Trophoblast cell (in vitro differentiated cells and primary cell): ENCODE data around the gene DOCK10.
"Not testable (repeated sequence)": the region's sequence is repeated elsewhere in the genome, so short reads cannot be mapped to it uniquely, and the experiment has no call there.

Experiments used
- DNase-seq, 2 donors: peaks; one replicate each; pipeline ENCODE4 v3.0.0-alpha.2; 2016
- H2AFZ ChIP-seq: 2 replicates; pipeline ENCODE4 v1.6.1; 2013; ENCODE audit warnings: low read length, moderate library complexity, mild to moderate bottlenecking; ENCODE audit not compliant: insufficient read depth, poor library complexity
- H2AK5ac ChIP-seq: 2 replicates; pipeline ENCODE4 v1.6.1; 2013; ENCODE audit warnings: mild to moderate bottlenecking, low read length
- H2BK120ac ChIP-seq: 2 replicates; pipeline ENCODE4 v1.6.1; 2013; ENCODE audit warnings: low read length, mild to moderate bottlenecking, moderate library complexity; ENCODE audit not compliant: insufficient read depth, poor library complexity
- H2BK12ac ChIP-seq: 2 replicates; pipeline ENCODE4 v1.6.1; 2013; ENCODE audit warnings: mild to moderate bottlenecking, low read length, moderate library complexity
- H2BK5ac ChIP-seq: 2 replicates; pipeline ENCODE4 v1.6.1; 2013; ENCODE audit warnings: low read length, low read depth, moderate library complexity, mild to moderate bottlenecking; ENCODE audit not compliant: poor library complexity
- H3K14ac ChIP-seq: 2 replicates; pipeline ENCODE4 v1.6.1; 2013; ENCODE audit warnings: mild to moderate bottlenecking, low read length
- H3K18ac ChIP-seq: 2 replicates; pipeline ENCODE4 v1.6.1; 2013; ENCODE audit warnings: mild to moderate bottlenecking, low read length
- H3K23ac ChIP-seq: 2 replicates; pipeline ENCODE4 v1.6.1; 2013; ENCODE audit warnings: low read length
- H3K27ac ChIP-seq: 2 replicates; pipeline ENCODE4 v1.5.1; 2013; ENCODE audit warnings: low read depth, mild to moderate bottlenecking, inconsistent platforms, low read length, moderate library complexity
- H3K27me3 ChIP-seq: 2 replicates; pipeline ENCODE4 v1.6.1; 2013; ENCODE audit warnings: inconsistent platforms, mild to moderate bottlenecking, low read length, moderate library complexity; ENCODE audit not compliant: insufficient read depth
- H3K36me3 ChIP-seq, 2 experiments: 1 replicate in 1 of 2; 2 replicates in 1 of 2; pipeline ENCODE4 v1.6.1; 2013; ENCODE audit warnings: low read length in 2 of 2, mild to moderate bottlenecking in 2 of 2, moderate library complexity in 1 of 2; ENCODE audit not compliant: insufficient read depth in 2 of 2, control insufficient read depth in 1 of 2
- H3K4ac ChIP-seq: 2 replicates; pipeline ENCODE4 v1.6.1; 2013; ENCODE audit warnings: low read depth, mild to moderate bottlenecking, low read length, moderate library complexity
- H3K4me1 ChIP-seq, 2 experiments: 1 replicate in 1 of 2; 2 replicates in 1 of 2; pipeline ENCODE4 v1.6.1; 2013; ENCODE audit warnings: low read length in 2 of 2, mild to moderate bottlenecking in 2 of 2, moderate library complexity in 1 of 2; ENCODE audit not compliant: insufficient read depth in 2 of 2, control insufficient read depth in 1 of 2
- H3K4me2 ChIP-seq: 2 replicates; pipeline ENCODE4 v1.6.1; 2013; ENCODE audit warnings: inconsistent platforms, mild to moderate bottlenecking, low read length, moderate library complexity
- H3K4me3 ChIP-seq: 2 replicates; pipeline ENCODE4 v1.5.1; 2013; ENCODE audit warnings: mild to moderate bottlenecking, low read depth, low read length, inconsistent platforms
- H3K79me1 ChIP-seq: one replicate; pipeline ENCODE4 v1.6.1; 2013; ENCODE audit warnings: low read length
- H3K79me2 ChIP-seq: 2 replicates; pipeline ENCODE4 v1.6.1; 2013; ENCODE audit warnings: low read length, mild to moderate bottlenecking; ENCODE audit not compliant: control insufficient read depth, insufficient read depth, poor library complexity
- H3K9ac ChIP-seq: 2 replicates; pipeline ENCODE4 v1.6.1; 2013; ENCODE audit warnings: mild to moderate bottlenecking, low read length
- H3K9me3 ChIP-seq: 2 replicates; pipeline ENCODE4 v1.6.1; 2013; ENCODE audit warnings: low read depth, mild to moderate bottlenecking, control low read depth, inconsistent platforms, low read length; ENCODE audit not compliant: insufficient read depth
- H4K12ac ChIP-seq: 2 replicates; pipeline ENCODE4 v1.6.1; 2013; ENCODE audit warnings: low read depth, mild to moderate bottlenecking, low read length, moderate library complexity
- H4K8ac ChIP-seq: 2 replicates; pipeline ENCODE4 v1.6.1; 2013; ENCODE audit warnings: low read depth, mild to moderate bottlenecking, low read length, moderate library complexity
- H4K91ac ChIP-seq: one replicate; pipeline ENCODE4 v1.6.1; 2013; ENCODE audit warnings: low read depth, mild to moderate bottlenecking, low read length, moderate library complexity
- WGBS: extraction: QIAGEN DNeasy Blood & Tissue Kit; methylation state at CpG from one replicate; pipeline ENCODE4 v1.1.7; 2013; ENCODE audit warnings: missing lambda C conversion rate; ENCODE audit not compliant: insufficient read length, insufficient coverage; ENCODE audit errors: extremely low coverage; 5-methylcytosine and 5-hydroxymethylcytosine counted together

The DOCK10 gene

DNA sequence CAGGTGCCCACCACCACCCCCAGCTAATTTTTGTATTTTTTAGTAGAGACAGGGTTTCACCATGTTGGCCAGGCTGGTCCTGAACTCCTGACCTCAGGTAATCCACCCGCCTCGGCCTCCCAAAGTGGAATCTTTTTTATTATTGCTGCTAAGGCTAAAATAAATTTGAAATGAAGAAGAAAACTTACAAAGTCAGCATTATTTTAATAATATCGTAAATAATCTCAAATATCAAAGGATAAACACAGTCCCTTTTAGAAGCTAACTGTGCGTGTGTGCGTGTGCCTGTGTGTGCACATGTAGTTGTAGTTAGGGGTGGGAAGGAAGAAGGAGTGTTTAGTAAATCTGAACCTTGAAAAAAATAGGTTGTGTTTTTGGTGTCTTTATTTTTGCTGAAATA, 125.0 kb downstream of the DOCK10 start:
- not testable (repeated sequence) for H3K4me2 ChIP-seq, H3K79me2 ChIP-seq, H3K18ac ChIP-seq, H3K27ac ChIP-seq, H4K91ac ChIP-seq, H3K36me3 ChIP-seq, H3K4ac ChIP-seq, H2BK120ac ChIP-seq, H2AK5ac ChIP-seq, DNase-seq, H4K8ac ChIP-seq, H3K14ac ChIP-seq, H3K4me1 ChIP-seq, H3K23ac ChIP-seq, H3K79me1 ChIP-seq, H3K9me3 ChIP-seq, H2BK5ac ChIP-seq, H3K4me3 ChIP-seq, H3K9ac ChIP-seq, H4K12ac ChIP-seq, H2BK12ac ChIP-seq, H3K27me3 ChIP-seq, H2AFZ ChIP-seq
- no CpG with 5 or more reads among the region's 5 CpGs for WGBS

DNA sequence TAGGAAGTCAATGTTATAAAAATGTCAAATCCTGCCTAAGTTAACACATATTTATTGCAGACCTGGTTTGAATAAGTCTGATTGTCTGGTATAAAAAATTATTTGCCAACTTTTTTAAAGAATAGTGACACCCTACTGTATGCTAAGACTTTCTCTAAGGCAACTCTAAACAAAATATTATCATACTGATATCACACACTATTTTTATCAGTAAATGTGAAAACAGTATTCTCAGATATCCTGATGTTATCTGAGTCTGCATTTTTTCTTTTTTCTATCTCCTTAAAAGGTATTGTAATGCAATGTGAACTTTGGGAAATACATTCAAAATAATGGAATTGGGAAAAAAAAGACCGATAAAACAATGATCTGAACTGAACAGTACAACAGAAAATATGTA, 127.1 kb downstream of the DOCK10 start:
- Histone ChIP-seq H3K23ac (no peak overlapping the region), H3K79me2 (no peaks in the 10 kb centered on the region), H2AFZ (no peak overlapping the region), H3K27ac (no peak overlapping the region), H3K4me1 (no peaks in the 10 kb centered on the region), H3K14ac (no peak overlapping the region), H2AK5ac (no peak overlapping the region), H3K9ac (no peak overlapping the region), H3K79me1 (no peaks in the 10 kb centered on the region), H3K9me3 (peaks cover 7% of the 10 kb centered on the region), H3K27me3 (no peaks in the 10 kb centered on the region), H3K4me2 (no peak overlapping the region), H2BK5ac (no peak overlapping the region), H2BK12ac (no peak overlapping the region), H3K36me3 (no peaks in the 10 kb centered on the region), H3K4me3 (no peak overlapping the region), H3K18ac (no peak overlapping the region), H4K91ac (no peak overlapping the region), H3K4ac (no peak overlapping the region), H4K12ac (no peak overlapping the region), H2BK120ac (no peak overlapping the region), H4K8ac (no peak overlapping the region)
- no CpG with 5 or more reads among the region's 1 CpG for WGBS
- DNase-seq, result no peak

DNA sequence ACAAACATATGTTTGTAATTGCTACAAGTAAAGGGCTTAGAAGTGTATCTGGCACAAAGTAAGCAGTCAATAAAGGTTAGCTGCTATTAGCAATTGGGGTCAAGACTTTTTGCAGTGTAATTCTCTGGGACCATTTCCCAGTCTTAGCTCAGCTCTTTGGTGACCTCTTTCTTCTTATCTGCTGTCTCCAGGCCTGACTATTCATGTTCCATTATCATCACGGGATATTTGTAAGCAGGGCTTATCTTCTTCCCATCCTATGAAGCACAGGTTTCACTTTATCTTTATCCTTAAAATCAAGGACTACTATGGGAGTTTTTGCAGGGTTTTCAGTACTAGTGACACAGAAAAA, 131.7 kb downstream of the DOCK10 start:
- no peak overlapping the region for H2BK12ac ChIP-seq
- no peaks in the 10 kb centered on the region for H3K36me3 ChIP-seq
- no peak overlapping the region for H3K4ac ChIP-seq
- H2AK5ac ChIP-seq, result no peak overlapping the region
- H3K4me1 ChIP-seq, result no peaks in the 10 kb centered on the region
- no peak overlapping the region for H3K9ac ChIP-seq
- H3K4me3 ChIP-seq, result no peak overlapping the region
- H3K4me2 ChIP-seq, result no peak overlapping the region
- no peak overlapping the region for H2AFZ ChIP-seq
- H3K79me1 ChIP-seq, result no peaks in the 10 kb centered on the region
- H3K23ac ChIP-seq, result no peak overlapping the region
- no peak overlapping the region for H3K27ac ChIP-seq
- H4K12ac ChIP-seq, result no peak overlapping the region
- no peak overlapping the region for H4K91ac ChIP-seq
- no peak overlapping the region for H4K8ac ChIP-seq
- no peaks in the 10 kb centered on the region for H3K9me3 ChIP-seq
- DNase-seq, result no peak
- H3K27me3 ChIP-seq, result no peaks in the 10 kb centered on the region
- no peak overlapping the region for H3K14ac ChIP-seq
- no peak overlapping the region for H2BK120ac ChIP-seq
- no peak overlapping the region for H3K18ac ChIP-seq
- no peaks in the 10 kb centered on the region for H3K79me2 ChIP-seq
- WGBS, result no CpG with 5 or more reads among the region's 1 CpG
- H2BK5ac ChIP-seq, result no peak overlapping the region

DNA sequence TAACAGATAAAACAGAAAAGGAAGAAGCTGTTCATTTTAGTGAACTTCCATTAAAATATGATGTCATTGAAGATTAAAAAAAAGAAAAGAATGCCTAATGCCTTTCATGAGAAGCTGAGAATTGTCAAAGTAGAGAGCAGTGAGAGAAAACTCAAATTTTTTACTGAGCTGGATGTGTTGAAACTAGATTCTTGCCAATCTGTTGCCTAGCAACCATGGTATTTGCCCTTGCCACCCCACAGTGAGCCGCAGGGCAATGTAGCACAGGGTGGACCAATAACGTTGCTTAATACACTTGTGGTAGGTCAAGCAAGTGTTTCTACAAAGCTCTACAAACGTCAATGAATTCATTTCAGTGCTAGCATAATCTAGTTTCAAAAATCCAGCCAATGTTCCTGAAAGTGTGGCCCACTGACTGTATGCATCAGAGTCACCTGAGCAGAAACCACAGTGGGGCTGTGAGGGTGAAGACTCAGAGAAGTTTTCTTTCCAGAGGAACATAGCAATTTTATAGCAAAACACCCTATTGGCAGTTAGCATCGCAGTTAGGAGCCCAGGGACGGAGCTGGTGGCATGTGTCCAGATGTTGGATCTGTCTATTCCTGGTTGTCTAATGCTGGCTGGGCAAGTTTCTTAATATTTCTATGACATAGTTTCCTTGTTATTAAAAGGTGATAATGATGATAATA, 132.2 kb downstream of the DOCK10 start:
- Histone ChIP-seq H4K12ac (no peak overlapping the region), H3K4me3 (no peak overlapping the region), H3K18ac (no peak overlapping the region), H2AFZ (no peak overlapping the region), H3K4me1 (no peaks in the 10 kb centered on the region), H3K4ac (no peak overlapping the region), H2AK5ac (no peak overlapping the region), H2BK120ac (no peak overlapping the region), H3K9me3 (no peaks in the 10 kb centered on the region), H3K27ac (no peak overlapping the region), H3K36me3 (no peaks in the 10 kb centered on the region), H2BK12ac (no peak overlapping the region), H3K14ac (no peak overlapping the region), H3K23ac (no peak overlapping the region), H3K9ac (no peak overlapping the region), H2BK5ac (no peak overlapping the region), H3K79me2 (no peaks in the 10 kb centered on the region), H3K79me1 (no peaks in the 10 kb centered on the region), H4K91ac (no peak overlapping the region), H3K4me2 (no peak overlapping the region), H4K8ac (no peak overlapping the region), H3K27me3 (no peaks in the 10 kb centered on the region)
- WGBS, result no CpG with 5 or more reads among the region's 5 CpGs
- DNase-seq, result peak; percentile 26 to 73
